Suppressor macrophage (primary cell): Measurements from ENCODE around the gene RASA3.
"Not testable (repeated sequence)": the region's sequence is repeated elsewhere in the genome, so short reads cannot be mapped to it uniquely, and the experiment has no call there.

Experiments used
- DNase-seq, 4 experiments: peaks; one replicate each; pipeline ENCODE4 v3.0.0-alpha.2; 2020 to 2022

Gene RASA3

DNA sequence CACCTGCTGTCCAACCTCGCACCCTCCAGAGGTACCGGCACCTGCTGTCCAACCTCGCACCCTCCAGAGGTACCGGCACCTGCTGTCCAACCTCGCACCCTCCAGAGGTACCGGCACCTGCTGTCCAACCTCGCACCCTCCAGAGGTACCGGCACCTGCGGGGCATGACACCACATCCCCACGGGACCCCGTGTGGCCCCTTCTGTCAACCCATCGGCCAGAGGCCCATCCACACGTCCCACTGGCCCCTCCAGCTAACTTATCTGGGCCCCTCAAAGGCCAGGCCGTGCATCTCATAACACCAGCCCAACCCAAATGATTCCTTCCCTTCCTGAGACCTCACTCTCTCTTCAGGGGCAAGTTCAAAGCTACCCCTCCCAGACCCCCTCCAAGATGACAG is 6.3 kb downstream of the RASA3 start:
- DNase-seq, result not testable (repeated sequence)

GRCh38 chr13:114125589-114125988 is 6.8 kb downstream of the RASA3 start:
- no peak for DNase-seq

DNA sequence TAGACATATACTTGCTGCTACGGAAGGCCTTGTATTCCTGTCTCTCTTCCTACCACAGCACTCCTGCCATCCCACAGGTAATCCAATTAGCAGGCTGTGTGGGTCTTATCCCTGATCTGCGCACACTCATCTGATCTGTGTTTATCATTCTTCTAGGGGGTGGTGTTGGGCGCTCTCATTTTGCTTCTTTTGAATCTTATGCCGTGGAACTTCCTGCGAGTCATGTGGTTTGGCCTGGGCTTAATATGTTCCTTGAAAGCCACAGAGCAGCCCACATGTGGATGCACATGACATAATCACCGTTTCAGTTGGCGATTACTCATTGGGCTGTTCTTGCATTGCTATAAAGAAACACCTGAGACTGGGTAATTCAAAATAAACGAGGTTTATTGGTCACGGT is 7.5 kb downstream of the RASA3 start:
- DNase-seq, result peak; percentile 64 to 79 (median 75)

GRCh38 chr13:114124431-114124830 is 8.0 kb downstream of the RASA3 start:
- DNase-seq, result no peak

GRCh38 chr13:114123876-114124275 is 8.5 kb downstream of the RASA3 start:
- DNase-seq, result no peak

DNA sequence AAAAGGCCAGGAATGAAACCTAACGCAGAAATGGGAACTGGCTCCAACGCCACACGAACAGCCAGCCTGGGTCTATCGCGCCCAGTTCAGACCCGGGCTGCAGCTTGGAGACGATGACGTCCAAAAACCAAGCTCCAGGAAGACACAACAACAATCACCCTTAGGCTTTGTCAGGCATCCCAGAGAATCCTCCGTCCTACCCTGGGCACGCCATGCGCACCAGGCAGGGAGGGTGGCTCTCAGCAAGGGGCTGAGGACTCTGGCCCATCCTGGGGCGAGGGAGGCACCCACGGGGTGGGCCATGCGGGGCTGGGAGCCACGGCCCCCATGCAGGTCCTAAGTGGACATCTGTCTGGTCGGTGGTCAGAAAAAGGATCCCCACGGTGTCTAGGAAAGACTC is 9.0 kb downstream of the RASA3 start:
- peak in 3 of 4 experiments; percentile 32 to 43 (median 42) for DNase-seq

DNA sequence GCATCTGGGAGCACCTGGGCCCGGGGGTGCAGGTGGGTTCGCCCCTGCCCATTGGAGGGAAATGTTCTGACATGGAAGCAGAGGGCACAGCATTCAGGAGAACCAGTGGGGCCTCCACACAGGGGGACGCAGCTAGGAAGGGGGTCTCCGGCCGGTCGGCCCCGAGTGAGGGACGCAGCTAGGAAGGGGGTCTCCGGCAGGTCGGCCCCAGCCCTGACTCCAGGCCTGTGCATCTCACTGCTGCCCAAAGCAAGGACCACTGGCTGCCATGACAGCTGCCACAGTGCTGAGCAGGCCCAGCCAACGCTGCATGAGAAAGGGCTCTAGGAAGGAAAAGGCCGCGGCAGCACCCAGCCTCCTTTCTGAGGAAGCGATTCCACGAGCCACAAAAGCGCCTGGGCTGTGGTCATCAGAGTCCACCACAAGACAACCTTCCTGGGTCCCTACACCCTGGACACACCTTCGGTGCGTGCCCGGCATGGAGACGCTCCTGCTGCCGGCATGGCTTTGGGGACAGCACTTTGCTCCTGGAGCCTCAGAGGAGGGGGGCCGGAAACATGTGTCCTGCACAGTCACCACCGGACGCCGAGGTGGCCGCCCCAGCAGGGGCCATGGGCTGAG is 9.7 kb downstream of the RASA3 start:
- DNase-seq, result peak; percentile 32 to 47 (median 37)

GRCh38 chr13:114122127-114122511 is 10.3 kb downstream of the RASA3 start:
- DNase-seq, result peak in 2 of 4 experiments; percentile 31 to 36

DNA sequence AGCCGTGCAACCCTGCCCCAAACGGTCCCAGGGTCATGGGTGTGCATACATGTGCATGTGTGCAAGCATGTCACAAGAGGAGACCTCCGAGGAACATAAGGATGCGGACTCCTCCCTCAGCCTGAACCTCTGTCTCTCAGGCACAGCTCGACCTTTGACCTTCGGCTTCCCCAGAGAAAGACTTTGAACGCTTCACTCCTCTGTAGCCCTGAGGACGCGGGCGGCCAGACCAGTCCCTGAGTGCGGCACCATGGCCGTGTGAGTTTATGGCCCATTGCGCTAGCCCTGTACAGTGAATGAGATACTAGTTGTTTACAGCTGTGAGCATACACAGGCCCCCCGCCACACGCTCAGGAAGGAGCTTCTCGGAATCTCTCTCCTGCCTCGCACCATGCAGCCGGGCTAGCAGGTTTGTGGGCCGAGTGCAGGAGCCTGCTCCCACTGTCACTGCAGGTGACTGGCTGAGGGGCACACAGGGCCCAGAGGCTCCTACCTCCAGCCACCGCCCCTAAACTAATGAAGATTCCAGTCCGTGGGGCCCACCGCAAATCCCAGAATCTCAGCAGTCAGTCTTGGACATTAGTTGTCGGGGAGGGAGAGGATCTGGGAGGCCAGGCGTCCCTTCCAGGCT is 10.8 kb downstream of the RASA3 start:
- DNase-seq, result no peak

DNA sequence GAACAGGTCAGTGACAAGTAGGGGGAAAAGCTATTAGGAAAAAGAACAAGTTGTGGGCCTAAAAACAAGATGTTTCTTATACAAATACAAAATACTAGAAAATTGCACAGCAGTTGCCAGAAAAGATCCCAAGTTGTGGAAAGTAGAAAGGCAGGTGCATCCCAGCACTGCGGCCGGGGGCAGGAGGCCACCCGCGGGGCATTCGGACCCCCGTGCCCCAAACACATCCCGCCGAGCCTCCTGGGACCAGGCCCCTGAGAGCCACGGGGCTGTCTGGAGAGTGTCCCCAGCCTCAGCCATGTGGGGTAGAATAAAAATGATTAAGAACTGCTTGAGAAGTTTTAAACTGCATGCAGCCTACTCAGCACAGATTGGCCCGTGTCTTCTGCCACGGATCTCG is 11.4 kb downstream of the RASA3 start:
- DNase-seq, result no peak

DNA sequence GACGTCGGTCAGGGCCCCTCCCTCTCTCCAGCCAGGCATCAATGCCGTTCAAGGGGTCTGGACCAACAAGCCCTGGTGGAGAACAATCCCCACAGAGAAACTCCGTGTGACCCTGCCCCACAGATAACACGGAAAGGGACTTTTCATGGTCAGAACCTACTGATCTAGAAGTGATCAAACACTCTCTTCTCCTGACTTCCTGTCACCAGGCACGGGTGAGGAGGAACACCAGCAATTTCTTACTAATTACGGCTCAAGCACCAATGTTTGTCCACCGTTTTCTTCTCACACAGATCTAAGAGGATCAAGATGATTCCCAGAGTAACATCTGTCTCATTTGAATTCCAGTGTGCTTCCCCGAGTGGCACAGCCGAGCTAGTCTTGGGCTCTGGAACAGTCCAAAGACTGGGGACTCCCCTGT is 11.8 kb downstream of the RASA3 start:
- DNase-seq, result peak in 3 of 4 experiments; percentile 42 to 59 (median 55)

DNA sequence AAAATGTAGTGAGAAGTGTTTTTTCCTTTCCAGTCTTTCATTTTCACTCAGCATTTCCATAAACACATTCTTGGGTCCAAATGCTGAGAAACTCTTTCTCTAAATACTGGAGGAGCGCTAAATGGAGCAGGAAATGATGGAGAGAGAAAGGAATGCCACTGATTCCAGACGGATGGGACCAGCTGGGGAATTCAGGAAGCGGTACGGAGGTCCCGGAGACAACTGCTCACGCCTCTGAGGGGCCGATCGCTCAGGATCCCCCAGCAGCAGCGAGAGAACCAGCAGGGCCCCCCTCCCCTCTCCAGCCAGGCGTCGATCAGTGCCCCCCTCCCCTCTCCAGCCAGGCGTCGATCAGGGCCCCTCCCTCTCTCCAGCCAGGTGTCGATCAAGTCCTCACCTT is 13.2 kb downstream of the RASA3 start:
- no peak for DNase-seq

GRCh38 chr13:114118511-114119123 is 13.8 kb downstream of the RASA3 start:
- DNase-seq, result peak in 2 of 4 experiments; percentile 18 to 34

GRCh38 chr13:114118086-114118485 is 14.3 kb downstream of the RASA3 start:
- DNase-seq, result peak in 2 of 4 experiments; percentile 33 to 51

DNA sequence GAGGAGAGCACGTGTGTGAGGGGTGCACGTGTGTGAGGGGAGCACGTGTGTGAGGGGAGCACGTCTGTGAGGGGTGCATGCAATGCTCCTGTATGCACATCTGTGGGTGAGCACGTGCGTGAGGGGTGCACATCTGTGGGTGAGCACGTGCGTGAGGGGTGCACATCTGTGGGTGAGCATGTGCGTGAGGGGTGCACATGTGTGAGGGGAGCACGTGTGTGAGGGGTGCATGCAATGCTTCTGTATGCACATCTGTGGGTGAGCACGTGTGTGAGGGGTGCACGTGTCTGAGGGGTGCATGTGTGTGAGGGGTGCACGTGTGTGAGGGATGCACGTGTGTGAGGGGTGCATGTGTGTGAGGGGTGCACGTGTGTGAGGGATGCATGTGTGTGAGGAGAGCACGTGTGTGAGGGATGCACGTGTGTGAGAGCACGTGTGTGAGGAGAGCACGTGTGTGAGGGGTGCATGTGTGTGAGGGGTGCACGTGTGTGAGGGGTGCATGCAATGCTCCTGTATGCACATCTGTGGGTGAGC is 15.0 kb downstream of the RASA3 start:
- not testable (repeated sequence) for DNase-seq

- no peak for DNase-seq
Measured at GRCh38 chr13:114116734-114117133, 15.7 kb downstream of the RASA3 start.

DNA sequence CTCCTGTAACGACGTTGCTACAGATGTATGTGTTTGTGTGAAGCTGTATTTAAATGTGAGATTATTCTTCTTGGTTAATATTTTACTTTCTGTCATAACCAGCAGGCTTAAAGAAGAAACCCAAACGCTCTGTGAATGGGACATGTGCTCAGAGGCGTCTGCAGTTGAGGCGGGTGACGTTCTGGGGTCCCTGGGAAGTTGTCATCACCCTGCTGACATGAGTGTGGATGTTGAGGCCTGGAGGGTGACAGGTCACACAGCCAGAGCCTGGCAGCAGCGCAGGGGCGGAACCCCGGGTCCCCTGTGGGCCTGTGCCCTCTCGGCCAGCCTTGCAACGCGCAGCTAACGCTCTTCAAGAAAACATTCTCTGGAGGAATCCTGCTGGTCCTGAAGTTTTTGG is 16.6 kb downstream of the RASA3 start:
- DNase-seq, result no peak

DNA sequence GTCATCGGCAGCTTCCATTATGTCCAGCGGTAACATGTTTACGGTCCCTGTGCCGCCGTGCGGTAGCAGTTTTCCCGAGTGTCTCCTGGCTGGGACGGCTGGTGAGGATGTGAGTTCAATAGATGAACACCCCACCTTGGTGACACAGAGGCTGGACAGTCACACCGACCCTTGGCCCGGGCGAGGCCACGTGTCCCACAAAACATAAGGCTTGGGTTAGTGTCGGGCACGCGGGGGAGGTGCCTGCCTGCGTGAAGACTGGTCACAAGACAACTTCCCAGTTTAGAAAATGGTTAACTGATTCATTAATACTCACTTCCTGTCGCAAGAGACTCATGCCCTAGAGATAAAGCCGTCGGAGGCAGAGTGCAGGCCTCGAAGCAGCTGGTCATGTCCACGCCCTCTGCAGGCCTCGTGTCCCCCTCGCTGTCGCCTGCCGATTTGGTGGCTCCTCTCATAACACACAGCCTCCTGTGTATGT is 17.2 kb downstream of the RASA3 start:
- peak; percentile 92 to 98 (median 96) for DNase-seq

DNA sequence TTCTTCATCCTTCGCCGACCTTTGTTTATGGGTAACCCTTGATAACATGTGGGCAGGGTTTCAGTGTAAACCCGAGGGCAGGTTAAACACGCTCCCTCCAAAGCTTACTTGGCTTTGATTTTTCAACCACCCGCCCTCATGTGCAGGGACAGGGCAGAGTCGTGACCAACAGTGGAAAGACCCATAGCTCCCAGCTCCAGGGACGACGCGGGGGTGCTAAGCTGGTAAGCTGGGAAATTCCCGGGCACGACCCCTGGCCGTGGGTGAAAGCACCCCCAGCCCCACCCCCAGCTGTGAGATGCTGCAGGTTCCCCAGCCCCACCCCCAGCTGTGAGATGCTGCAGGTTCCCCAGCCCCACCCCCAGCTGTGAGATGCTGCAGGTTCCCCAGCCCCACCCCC is 17.8 kb downstream of the RASA3 start:
- not testable (repeated sequence) for DNase-seq

DNA sequence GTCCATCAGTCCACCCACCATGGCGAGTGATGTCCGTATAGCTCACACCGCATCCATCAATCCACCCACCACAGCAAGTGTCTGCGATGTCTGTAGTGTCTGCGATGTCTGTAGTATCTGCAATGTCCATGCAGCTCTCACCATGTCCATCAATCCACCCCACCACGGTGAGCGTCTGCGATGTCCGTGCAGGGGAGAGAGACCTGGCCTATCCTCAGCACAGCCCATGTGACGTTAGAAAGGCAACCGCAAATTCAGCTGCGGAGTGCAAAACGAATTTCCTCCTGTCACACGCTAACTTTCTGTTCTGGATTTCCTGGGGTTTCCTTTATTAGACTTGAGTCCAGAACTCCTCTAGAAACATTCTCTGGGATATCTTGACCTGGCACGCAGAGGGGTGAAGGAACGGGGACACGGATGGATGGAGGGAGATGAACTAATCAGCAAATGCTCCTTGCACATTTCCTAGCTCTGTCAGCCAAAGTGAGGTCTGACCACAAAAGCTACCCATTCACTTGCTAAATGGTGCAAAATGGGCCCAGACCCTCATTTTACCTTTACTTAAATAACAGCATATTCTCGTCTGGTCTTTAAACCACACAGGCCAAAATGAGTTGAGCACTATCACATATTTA is 18.3 kb downstream of the RASA3 start:
- peak in 1 of 4 experiments; percentile 17 for DNase-seq

GRCh38 chr13:114113395-114113794 is 19.0 kb downstream of the RASA3 start:
- DNase-seq, result not testable (repeated sequence)

DNA sequence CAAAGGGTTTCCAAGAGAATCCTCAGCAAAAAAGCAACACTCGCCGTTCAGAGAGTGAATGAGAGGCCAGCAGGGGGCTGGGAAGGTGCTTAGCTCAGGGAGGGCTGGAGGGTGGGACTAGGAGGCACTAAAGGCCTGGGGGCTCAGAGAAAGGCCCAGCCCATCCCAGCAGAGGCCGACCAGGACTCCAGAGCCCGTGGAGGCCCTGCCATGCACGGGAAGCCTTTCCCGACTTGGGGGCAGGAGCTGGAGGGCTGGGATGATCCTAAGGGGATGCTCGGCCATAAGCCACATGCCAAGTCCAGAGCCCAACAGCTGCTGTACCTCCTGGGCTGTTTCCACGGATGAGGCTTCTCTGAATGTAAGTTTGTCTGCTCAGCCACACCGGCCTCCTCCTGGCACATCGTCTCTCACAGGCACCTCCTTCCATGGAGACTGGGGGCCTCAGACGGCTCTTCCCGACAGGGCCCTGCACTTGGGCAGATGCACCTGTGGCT is 19.5 kb downstream of the RASA3 start:
- no peak for DNase-seq
